Vagina (tissue), 2 donors: Measurements from ENCODE around the gene TUBGCP3. TPM values are rescaled to one million over a fixed set of nuclear protein-coding genes. Genes with fewer than 3 reads are reported as not detected.
A peak's percentile ranks its signal among the peaks of the same experiment; 100 is the strongest.

ENCODE experiments used
- DNase-seq, 2 donors: peaks; one replicate each; pipeline ENCODE4 v3.0.0-alpha.2; 2017; ENCODE audit errors: extremely low spot score in 2 of 2
- H3K27ac ChIP-seq: fragments of 200-600 bp; sonication (generic); one replicate; pipeline ENCODE4 v1.5.1; 2019
- H3K27me3 ChIP-seq: fragments of 200-600 bp; sonication (generic); one replicate; pipeline ENCODE4 v1.5.1; 2019
- H3K36me3 ChIP-seq, 2 donors: fragments of 200-600 bp; sonication (generic); one replicate each; pipeline ENCODE4 v1.5.1; 2017 to 2019
- H3K4me1 ChIP-seq: fragments of 200-600 bp; sonication (generic); one replicate; pipeline ENCODE4 v1.5.1; 2019
- H3K4me3 ChIP-seq, 2 donors: fragments of 200-600 bp; sonication (generic); 1 replicate in 1 of 2; 2 replicates in 1 of 2; pipeline ENCODE4 v1.5.1; 2016 to 2019
- H3K9me3 ChIP-seq: fragments of 200-600 bp; sonication (generic); one replicate; pipeline ENCODE4 v1.5.1; 2019
- POLR2A ChIP-seq, 2 donors: fragments of 450-650 bp; IDR thresholded peaks; one replicate each; pipeline ENCODE4 v1.6.1; 2017; ENCODE audit warnings: antibody characterized with exemption in 2 of 2, mild to moderate bottlenecking in 2 of 2, moderate library complexity in 2 of 2
- POLR2AphosphoS5 ChIP-seq, 2 donors: sonication (generic); formaldehyde crosslinking; IDR thresholded peaks; one replicate each; pipeline ENCODE4 v1.9.0; 2017; ENCODE audit warnings: antibody characterized with exemption in 2 of 2, mild to moderate bottlenecking in 2 of 2, low read depth in 1 of 2; ENCODE audit not compliant: insufficient read depth in 1 of 2
- intact Hi-C: fragments of 100-400 bp; cut with DNase I; formaldehyde crosslinking; loops from one replicate; pipeline ENCODE4 v1.15.1; 2023
- total RNA-seq: library from RNA; depleted of rRNA; stranded (reverse); fragments of >200 nt; gene quantifications from one replicate; pipeline ENCODE4 v1.2.3, GENCODE V29; 2016
- TF ChIP-seq, protein P1 (sequence below), 3 experiments: fragments of 450-650 bp in 2 of 3; fragments of 200-600 bp in 1 of 3; sonication (generic) in 1 of 3; IDR thresholded peaks; one replicate each; pipeline ENCODE4 v1.5.1; 2017 to 2019; ENCODE audit warnings: antibody characterized with exemption in 3 of 3, mild to moderate bottlenecking in 2 of 3, moderate library complexity in 2 of 3

TUBGCP3 gene
- total RNA-seq, 1 donor from 2014 or later: 23.3 TPM

DNA sequence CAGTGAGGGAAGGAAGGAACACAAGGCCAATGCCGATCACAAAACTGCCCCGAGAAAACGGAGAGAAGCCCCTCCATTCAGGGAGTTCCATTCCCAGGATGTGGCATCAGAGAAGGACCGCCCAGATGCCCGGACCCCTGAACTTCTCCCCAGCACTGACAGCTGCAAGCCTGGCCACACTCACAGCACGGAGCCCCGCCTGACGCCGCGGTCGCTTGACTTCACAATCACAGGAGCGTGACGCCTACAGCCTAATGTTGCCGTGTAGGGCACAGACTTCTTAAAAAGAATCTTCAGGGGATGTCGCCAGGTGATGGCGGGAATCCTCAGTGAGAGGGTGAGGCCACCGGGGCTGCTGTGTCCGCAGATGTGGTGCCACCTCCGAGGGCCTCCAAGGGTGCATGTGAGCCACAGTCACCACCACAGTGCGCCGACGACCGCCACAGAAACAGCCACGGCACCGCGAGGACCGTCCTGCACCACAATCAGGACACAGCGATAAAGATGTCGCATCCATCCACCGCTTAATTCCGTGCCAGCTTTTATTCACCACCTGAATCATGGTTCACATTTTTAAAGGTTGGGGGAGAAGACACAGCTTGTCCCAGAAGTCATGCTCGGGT, 134.6 kb downstream of the TUBGCP3 start:
- H3K9me3 ChIP-seq: no peaks in the 10 kb centered on the region
- TF ChIP-seq POLR2A (IDR thresholded peaks at IDR 0.05) (no peak), POLR2AphosphoS5 (IDR thresholded peaks at IDR 0.05; ENCODE audit: insufficient read depth in 1 of 2, low read depth in 1 of 2) (no peak)
- TF ChIP-seq, protein P1, sequence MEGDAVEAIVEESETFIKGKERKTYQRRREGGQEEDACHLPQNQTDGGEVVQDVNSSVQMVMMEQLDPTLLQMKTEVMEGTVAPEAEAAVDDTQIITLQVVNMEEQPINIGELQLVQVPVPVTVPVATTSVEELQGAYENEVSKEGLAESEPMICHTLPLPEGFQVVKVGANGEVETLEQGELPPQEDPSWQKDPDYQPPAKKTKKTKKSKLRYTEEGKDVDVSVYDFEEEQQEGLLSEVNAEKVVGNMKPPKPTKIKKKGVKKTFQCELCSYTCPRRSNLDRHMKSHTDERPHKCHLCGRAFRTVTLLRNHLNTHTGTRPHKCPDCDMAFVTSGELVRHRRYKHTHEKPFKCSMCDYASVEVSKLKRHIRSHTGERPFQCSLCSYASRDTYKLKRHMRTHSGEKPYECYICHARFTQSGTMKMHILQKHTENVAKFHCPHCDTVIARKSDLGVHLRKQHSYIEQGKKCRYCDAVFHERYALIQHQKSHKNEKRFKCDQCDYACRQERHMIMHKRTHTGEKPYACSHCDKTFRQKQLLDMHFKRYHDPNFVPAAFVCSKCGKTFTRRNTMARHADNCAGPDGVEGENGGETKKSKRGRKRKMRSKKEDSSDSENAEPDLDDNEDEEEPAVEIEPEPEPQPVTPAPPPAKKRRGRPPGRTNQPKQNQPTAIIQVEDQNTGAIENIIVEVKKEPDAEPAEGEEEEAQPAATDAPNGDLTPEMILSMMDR (IDR thresholded peaks at IDR 0.05): no peak
- H3K4me1 ChIP-seq: no peaks in the 10 kb centered on the region
- H3K36me3 ChIP-seq: no peaks in the 10 kb centered on the region
- H3K27ac ChIP-seq: no peak overlapping the region
- no peak overlapping the region for H3K4me3 ChIP-seq
- no peaks in the 10 kb centered on the region for H3K27me3 ChIP-seq
- peak; percentile 60 to 93 for DNase-seq
- intact Hi-C loops: no loop called here

DNA sequence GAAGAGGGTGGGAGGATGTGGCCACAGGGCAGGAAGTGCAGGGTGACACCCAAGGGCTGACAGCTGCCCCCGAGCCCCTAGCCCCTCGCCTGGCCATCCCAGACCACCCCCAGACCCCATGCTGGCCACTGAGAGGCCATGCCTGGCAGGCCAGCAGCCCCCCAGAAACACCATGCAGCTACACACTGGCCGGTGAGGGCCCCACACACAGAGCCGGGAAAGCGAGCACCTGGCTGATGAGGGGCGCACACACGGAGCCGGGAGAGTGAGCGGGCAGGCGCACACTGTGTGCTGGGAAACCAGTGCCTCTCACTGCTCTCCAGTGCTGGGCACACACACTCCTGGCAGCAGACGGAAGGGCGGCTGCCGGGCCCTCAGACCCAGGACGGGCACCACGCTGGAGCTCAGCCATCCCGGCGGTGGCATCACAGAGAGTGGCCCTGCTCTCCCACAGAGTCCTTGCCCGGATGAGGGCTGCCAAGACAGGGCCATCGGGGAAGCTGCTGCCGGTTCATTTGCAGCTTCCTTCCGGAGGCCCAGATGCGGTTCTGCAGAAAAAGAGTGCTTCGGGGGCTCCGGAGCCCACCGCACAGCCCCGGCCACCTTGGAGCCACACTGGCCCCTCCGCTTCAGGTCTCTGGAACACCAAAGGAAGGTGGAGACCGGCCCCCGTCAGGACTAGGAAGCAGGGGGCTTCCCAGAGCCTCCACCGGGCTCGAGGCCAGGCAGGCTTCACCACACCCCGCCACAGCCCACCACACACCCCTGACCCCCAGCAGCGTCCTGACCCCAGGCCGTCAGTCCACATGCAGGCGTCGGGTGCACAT, 135.4 kb downstream of the TUBGCP3 start:
- Histone ChIP-seq H3K4me1 (no peaks in the 10 kb centered on the region), H3K27me3 (no peaks in the 10 kb centered on the region), H3K27ac (no peak overlapping the region), H3K4me3 (no peak overlapping the region), H3K36me3 (no peaks in the 10 kb centered on the region), H3K9me3 (no peaks in the 10 kb centered on the region)
- no peak for TF ChIP-seq POLR2A (IDR thresholded peaks at IDR 0.05)
- no peak for TF ChIP-seq POLR2AphosphoS5 (IDR thresholded peaks at IDR 0.05; ENCODE audit: insufficient read depth in 1 of 2, low read depth in 1 of 2)
- TF ChIP-seq, protein P1 (IDR thresholded peaks at IDR 0.05): no peak
- intact Hi-C loops: no loop called here
- peak; percentile 58 to 91 for DNase-seq

DNA sequence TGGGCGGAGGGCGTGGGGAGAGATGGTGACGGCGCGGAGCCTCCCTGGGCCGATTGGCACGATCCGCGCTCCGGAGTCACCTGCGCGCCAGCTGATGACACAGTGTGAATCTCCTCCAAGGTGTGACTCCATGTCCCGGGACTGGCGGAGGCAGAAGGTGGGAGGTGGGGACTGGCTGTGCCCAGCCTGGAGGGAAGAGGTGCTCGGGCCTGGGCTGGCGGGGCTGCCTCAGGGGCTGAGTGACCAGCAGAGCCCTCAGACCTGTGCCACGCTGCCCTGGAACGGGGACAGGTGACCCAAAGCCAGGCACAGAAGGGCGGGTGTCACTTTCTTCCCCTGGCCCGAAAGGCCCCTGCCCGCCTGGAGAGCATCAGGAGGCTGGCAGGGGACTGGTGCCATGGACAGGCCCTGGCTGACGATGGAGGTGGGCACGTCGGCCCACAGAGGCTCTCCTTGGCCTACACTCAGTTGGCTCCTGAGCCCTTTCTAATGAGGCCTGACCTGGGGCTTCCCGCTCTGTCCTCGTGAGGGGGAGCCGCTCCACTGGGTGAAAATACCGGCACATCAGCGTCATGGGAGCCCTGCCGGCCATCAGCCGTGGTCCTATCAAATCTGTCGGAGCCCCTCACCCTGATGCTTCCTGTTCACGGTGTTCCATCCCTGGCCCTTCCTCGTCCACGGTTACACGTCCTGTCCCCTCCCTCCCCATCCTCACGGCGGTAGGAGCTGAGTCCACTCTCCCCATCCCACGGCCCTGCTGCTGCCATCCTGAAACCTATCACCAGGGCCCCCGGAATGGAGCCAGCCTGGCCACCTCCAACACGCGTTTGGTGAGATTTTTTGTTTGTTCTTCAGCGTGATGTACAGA, 136.2 kb downstream of the TUBGCP3 start:
- intact Hi-C loops: no loop called here
- no peaks in the 10 kb centered on the region for H3K36me3 ChIP-seq
- no peaks in the 10 kb centered on the region for H3K4me1 ChIP-seq
- no peaks in the 10 kb centered on the region for H3K27me3 ChIP-seq
- H3K27ac ChIP-seq: no peak overlapping the region
- TF ChIP-seq POLR2AphosphoS5 (IDR thresholded peaks at IDR 0.05; ENCODE audit: insufficient read depth in 1 of 2, low read depth in 1 of 2): no peak
- TF ChIP-seq, protein P1 (IDR thresholded peaks at IDR 0.05): no peak
- TF ChIP-seq POLR2A (IDR thresholded peaks at IDR 0.05): no peak
- H3K9me3 ChIP-seq: no peaks in the 10 kb centered on the region
- no peak overlapping the region for H3K4me3 ChIP-seq
- peak; percentile 75 to 82 for DNase-seq

DNA sequence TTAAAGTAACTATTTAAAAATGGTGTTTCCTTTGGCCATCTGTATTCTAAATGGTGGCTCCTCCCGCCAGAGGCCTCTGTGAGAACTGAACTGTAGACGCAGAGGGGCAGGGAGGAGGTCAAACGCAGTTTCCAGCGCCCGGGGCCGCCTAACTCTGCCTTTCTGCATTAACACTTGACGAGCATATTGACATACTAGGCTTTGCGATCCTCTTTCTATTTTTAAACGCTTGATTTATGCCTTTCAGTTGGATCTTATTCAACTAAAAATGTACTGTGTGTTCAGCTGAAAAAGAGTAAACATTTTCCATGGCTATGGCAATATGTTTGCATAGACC, 137.1 kb downstream of the TUBGCP3 start:
- DNase-seq: no peak
- Histone ChIP-seq H3K4me1 (no peaks in the 10 kb centered on the region), H3K9me3 (no peaks in the 10 kb centered on the region), H3K4me3 (no peak overlapping the region), H3K27me3 (no peaks in the 10 kb centered on the region), H3K36me3 (no peaks in the 10 kb centered on the region), H3K27ac (no peak overlapping the region)
- TF ChIP-seq, protein P1 (IDR thresholded peaks at IDR 0.05): no peak
- TF ChIP-seq POLR2A (IDR thresholded peaks at IDR 0.05) (no peak), POLR2AphosphoS5 (IDR thresholded peaks at IDR 0.05; ENCODE audit: insufficient read depth in 1 of 2, low read depth in 1 of 2) (no peak)
- intact Hi-C loops: no loop called here
